H1 (cell line): ENCODE data around the gene ETV5.

ENCODE experiments used
- ATF2 ChIP-seq: IDR thresholded peaks from 2 replicates; pipeline ENCODE4 v1.6.1; 2012; ENCODE audit warnings: low read length, inconsistent platforms
- ATF3 ChIP-seq: IDR thresholded peaks from 2 replicates; pipeline ENCODE4 v1.6.1; 2011; ENCODE audit warnings: low read depth, mild to moderate bottlenecking, low read length; ENCODE audit not compliant: insufficient read depth
- CTCF ChIP-seq, 3 experiments: IDR thresholded peaks; 1 replicate in 2 of 3; 2 replicates in 1 of 3; pipeline versions ENCODE4 v1.5.1 to v1.6.1; 2011; ENCODE audit warnings: low read length in 3 of 3, mild to moderate bottlenecking in 3 of 3, inconsistent platforms in 2 of 3, low read depth in 1 of 3, moderate library complexity in 1 of 3; ENCODE audit not compliant: insufficient read depth in 1 of 3; ENCODE audit errors: control extremely low read depth in 1 of 3
- MAX ChIP-seq: IDR thresholded peaks from 2 replicates; pipeline ENCODE4 v1.6.1; 2012; ENCODE audit warnings: inconsistent platforms
- POU5F1 ChIP-seq: IDR thresholded peaks from 2 replicates; pipeline ENCODE4 v1.6.1; 2011; ENCODE audit warnings: low read depth, mild to moderate bottlenecking, low read length, moderate library complexity
- RAD21 ChIP-seq, 2 experiments: IDR thresholded peaks in 1 of 2; conservative IDR thresholded peaks in 1 of 2; 2 replicates each; pipeline ENCODE4 v1.6.1; 2011; ENCODE audit warnings: low read depth in 2 of 2, low read length in 2 of 2, improper control_type of control experiment in 1 of 2, inconsistent platforms in 1 of 2, mild to moderate bottlenecking in 1 of 2, moderate library complexity in 1 of 2
- RBBP5 ChIP-seq: IDR thresholded peaks from 2 replicates; pipeline ENCODE4 v1.7.1; 2012; ENCODE audit warnings: low read depth, mild to moderate bottlenecking, inconsistent platforms, low read length, moderate library complexity, borderline replicate concordance
- SP2 ChIP-seq: IDR thresholded peaks from 2 replicates; pipeline ENCODE4 v1.6.1; 2012; ENCODE audit warnings: mild to moderate bottlenecking, low read length, inconsistent platforms
- USF2 ChIP-seq: IDR thresholded peaks from 2 replicates; pipeline ENCODE4 v1.6.1; 2011; ENCODE audit warnings: low read length, improper control_type of control experiment
- YY1 ChIP-seq: IDR thresholded peaks from 2 replicates; pipeline ENCODE4 v1.6.1; 2011; ENCODE audit warnings: low read depth, mild to moderate bottlenecking, low read length

- TF ChIP-seq POU5F1 = no peak
- TF ChIP-seq SP2 = no peak
- no peak for TF ChIP-seq USF2
- TF ChIP-seq CTCF (IDR thresholded peaks at IDR 0.05; ENCODE audit: control extremely low read depth in 1 of 3, insufficient read depth in 1 of 3, low read depth in 1 of 3, low read length in 3 of 3) = no peak
- no peak for TF ChIP-seq MAX
- TF ChIP-seq ATF3 = no peak
- TF ChIP-seq RBBP5 = no peak
- no peak for TF ChIP-seq RAD21 (IDR thresholded peaks at IDR 0.05 in 1 of 2, conservative IDR thresholded peaks at IDR 0.05 in 1 of 2; ENCODE audit: low read depth in 2 of 2, low read length in 2 of 2)
- no peak for TF ChIP-seq YY1
- no peak for TF ChIP-seq ATF2
Observed at GRCh38 chr3:186080849-186081438, 27.9 kb downstream of the ETV5 start.
